ENCODE results near the gene UBE2J2.
"Not testable (repeated sequence)": the region's sequence is repeated elsewhere in the genome, so short reads cannot be mapped to it uniquely, and the experiment has no call there.

Gene UBE2J2

DNA sequence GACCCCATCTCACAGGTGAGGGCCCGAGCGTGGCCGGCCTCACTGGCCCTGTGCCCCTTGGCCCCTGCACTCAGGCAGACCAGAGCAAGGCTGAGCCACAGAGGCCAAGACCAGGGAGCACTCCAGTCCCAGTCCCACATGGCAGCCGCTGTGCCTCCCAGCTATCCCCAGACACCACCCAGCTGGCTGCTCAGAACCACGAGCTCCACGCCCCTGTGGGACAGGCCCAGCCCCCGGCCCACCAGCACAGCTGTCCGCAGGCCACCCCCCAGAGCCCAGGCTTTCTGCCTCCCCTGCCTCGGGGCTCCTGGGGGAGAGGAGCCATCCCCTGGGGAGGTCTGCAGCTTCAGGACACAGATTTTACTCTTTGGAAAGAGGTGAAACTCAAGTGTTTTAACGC lies 18.0 kb downstream of the UBE2J2 start:
- no peak for DNase-seq (ENCODE audit: low spot score)

- DNase-seq (ENCODE audit: low spot score), result no peak
Observed at GRCh38 chr1:1255078-1255477, 18.6 kb downstream of the UBE2J2 start.

GRCh38 chr1:1254667-1254998 lies 19.0 kb downstream of the UBE2J2 start:
- DNase-seq (ENCODE audit: low spot score), result no peak

GRCh38 chr1:1253972-1254666 lies 19.5 kb downstream of the UBE2J2 start:
- no peak for DNase-seq (ENCODE audit: low spot score)

DNA sequence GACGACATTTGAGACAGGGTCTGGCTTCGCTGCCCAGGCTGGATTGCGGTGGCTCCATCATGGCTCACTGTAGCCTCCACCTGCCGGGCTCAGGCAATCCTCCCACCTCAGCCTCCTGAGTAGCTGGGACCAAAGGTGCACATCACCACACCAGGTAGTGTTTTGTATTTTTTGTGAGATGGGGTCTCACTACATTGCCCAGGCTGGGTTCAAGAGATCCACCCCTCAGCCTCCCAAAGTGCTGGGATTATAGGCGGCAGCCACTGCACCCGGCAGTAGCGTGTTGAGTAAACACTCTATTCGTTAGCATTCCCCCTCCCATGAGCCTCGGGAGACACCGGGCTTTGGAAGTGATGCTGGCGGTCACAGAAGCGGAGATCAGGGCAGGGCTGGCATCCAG lies 20.3 kb downstream of the UBE2J2 start:
- DNase-seq (ENCODE audit: low spot score), result no peak

DNA sequence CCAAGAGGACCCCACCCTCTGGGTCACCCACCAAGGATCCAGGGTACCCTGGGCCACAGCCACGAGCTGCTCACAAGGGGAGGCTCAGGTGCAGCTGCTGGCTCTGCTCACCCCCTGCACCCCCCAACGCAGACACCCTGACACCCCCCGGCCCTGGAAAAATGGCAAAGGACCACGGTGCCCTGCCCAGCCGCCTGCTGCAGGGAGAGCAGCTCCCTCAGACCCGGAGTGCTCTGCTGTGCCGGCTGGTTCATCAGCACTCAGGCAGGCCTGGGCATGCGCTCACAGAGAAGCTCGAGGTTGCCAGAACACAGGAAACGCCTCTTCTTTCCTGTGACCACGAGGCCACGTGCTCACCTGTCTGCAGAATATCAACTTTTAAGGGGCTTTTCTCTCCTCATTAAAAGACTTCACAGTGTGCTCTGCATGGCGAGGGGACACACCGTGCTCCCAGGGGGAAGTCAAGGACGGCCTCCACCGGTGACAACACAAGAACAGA lies 22.8 kb downstream of the UBE2J2 start:
- DNase-seq (ENCODE audit: low spot score), result no peak

GRCh38 chr1:1248009-1248913 lies 25.4 kb downstream of the UBE2J2 start:
- DNase-seq (ENCODE audit: low spot score), result not testable (repeated sequence)

DNA sequence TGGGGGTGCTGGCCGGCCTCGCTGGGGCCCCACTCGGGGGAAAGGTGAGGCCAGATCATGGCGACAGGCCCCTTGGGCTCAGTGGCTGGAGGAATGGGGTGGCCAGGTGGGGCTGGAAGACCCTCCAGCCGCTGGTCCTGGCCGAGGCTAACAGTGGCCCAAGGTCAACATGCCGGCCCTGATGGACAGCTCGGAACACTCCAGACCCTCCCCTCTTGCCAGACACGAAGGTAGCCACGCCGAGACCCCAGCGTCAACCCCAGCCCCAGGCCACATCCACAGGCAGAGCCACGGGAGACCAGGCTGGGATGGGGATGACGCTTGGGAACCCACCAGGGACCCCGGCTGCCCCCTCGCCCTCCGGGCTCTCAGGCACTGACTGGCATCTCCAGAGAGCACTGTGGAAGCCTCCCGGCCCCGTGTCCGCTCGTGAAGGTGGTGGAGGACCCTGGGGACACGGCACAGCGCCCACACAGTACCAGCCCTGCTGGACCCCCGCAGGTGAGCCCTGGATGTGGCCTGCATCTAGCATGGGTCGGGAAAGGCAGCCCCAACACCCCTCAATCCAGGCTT lies 26.2 kb downstream of the UBE2J2 start:
- no peak for DNase-seq (ENCODE audit: low spot score)

DNA sequence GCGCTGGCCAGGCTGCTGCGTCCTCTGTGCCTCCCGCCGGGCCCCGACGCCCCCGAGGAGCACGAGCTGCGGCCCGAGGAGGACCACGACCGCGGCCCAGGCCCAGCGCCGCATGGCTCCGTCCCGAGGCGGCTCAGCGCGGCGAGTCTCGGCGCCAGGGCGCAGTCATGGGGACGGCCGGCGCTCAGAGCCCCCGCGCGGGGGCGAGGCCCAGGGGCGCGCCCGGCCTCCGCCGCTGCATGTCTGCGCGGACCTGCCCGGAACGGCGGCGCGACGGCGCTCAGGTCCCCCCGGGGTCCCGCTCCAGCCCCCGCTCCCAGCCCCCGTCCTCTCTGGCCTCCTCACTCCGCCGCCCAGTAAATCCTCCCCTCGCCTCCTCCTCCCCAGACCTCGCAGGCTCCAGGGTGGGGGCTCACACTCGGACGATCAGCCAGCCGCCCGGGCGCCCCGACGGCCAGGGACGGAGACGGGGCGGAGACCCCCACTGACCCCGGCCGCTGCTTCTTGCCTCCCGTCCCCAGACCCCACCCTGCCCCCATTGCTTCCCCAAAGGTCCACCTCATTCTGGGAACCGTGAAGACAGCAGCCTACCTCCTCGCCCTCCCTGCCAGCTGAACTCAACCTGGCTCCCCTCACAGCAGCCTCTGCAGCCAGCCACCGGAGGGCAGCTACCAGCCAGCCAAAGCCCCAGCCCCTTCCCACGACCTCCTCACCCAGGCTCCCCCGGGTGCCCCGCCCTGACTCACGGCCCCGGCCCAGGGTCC lies 26.9 kb downstream of the UBE2J2 start, which contains the start of gene C1QTNF12:
C1QTNF12 (minus strand) TSS at position 146 of the 764 bp plus-strand sequence; CDS start at position 114, 32 bp downstream.
- no peak for DNase-seq (ENCODE audit: low spot score)

DNA sequence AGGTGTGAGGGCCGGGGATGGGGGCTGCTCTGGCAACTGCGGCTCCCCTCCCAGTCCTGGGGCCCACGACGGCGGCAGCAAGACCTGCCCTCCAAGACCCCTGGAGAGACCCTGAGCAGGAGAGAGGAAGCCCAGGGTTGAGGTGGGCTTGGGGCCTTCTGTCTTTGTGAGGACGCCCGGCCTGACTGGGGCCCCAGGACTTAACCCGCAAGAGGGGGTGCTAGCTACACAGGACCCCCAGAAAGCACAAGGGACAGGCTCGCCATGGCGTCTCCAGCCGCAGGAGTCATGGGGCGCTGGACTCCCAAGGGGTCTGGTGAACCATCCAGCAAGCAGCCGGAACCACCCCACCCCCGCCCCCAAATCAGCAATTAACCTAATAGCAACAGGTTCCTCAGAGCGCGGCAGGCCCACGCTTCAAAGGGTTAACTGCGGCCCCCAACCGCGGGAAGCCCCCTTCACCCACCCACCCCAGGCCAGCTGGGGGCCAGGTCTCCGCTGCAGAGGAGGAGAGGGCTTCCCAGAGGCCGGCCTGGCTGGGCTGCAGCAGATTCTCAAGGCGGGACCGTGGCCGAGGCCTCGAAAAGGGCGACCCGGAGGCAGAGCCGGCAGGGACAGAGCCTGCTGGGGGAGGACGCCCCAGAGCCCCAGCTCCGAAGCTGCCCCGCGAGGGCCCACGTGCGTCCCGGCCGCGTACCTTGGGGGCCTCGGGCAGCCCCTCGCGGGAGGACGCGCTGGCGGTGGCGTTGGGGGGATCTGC lies 27.7 kb downstream of the UBE2J2 start:
- no peak for DNase-seq (ENCODE audit: low spot score)

- no peak for DNase-seq (ENCODE audit: low spot score)
Observed at GRCh38 chr1:1245178-1245816, 28.4 kb downstream of the UBE2J2 start.

DNA sequence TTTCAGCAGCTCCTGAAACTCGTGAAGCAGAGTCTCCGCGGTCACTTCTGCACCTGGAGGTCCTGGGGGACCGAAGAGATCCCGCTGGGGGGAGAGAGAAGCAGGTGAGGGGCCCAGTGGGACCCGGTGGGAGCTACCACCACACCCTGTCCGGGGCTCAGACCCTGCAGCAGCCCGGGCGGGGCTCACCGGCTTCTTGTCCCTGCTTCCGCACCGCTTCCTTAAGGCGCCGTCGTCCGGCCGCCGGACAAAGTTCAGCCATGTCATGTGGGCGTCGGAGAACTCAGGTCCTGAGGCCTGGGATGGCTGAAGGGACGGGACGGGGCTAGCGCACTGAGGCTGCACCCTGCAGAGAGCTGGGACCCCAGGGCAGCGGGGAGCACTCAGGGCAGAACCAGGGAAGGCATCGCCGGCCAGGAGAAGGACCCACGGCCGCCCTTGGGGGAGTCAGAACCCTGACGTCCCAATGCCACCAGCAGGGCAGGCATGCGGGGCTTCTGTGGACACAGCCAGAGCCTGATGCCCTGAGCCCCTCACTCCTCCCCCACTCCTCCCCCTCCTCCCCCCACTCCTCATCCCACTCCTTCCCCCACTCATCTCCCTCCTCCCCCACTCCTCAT lies 29.4 kb downstream of the UBE2J2 start:
- no peak for DNase-seq (ENCODE audit: low spot score)

- no peak for DNase-seq (ENCODE audit: low spot score)
Observed at GRCh38 chr1:1243807-1244191, 29.9 kb downstream of the UBE2J2 start.

DNA sequence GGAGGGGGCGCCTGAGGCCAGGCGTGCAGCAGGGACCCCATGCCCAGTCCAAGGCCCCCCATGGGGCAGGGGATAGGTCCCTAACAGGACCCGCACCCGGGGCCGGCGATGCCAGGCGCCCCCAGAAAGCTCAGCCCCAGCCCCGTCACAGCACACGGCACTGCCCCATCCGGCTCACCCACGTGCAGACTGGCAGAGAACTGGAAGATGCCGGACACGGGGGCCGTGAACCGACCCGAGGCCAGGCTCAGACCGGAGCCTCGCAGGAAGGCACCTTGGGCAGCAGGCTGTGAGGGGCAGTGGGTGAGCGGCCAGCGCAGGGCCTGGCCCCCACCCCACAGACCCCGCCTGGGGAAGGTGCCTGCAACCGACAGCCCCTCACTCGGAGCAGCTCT lies 30.4 kb downstream of the UBE2J2 start:
- DNase-seq (ENCODE audit: low spot score), result no peak

DNA sequence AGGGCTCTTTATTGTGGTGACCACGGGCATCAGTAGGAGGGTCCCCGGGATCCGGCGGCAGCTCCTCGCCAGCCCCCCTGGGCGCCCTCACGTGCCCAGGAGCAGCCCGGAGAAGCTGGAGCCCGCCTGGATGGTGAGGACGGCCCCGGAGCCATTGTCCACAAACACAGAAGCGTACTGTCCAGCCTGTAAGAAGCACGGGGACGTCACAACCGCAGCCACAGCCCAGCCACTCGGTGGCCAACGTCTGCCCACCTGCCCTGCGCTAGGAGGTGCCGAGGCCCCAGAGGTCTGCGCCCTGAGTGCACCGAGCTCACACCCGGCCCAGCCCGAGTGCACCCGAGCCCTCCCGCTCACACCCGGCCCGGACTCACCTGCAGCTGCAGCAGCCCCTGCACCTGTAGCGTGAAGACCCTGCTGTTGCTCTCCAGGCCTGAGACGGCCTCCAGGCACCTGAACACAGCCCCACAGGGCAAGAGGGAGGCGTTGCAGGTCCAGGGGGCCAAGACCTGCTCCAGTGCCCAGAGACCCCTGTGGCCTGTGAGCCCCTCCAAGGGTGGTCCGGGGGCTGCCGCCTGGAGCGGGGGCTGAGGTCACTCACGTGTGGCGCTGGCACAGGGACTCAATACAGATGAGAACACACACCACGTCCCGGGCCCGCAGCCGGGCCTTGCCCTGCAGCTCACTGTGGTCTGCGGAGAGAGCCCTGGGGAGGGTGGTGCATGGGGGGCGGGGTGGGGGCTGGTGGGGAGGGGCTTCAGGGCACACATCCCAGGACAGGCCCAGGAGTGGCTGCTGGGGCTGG lies 31.0 kb downstream of the UBE2J2 start:
- DNase-seq (ENCODE audit: low spot score), result no peak

DNA sequence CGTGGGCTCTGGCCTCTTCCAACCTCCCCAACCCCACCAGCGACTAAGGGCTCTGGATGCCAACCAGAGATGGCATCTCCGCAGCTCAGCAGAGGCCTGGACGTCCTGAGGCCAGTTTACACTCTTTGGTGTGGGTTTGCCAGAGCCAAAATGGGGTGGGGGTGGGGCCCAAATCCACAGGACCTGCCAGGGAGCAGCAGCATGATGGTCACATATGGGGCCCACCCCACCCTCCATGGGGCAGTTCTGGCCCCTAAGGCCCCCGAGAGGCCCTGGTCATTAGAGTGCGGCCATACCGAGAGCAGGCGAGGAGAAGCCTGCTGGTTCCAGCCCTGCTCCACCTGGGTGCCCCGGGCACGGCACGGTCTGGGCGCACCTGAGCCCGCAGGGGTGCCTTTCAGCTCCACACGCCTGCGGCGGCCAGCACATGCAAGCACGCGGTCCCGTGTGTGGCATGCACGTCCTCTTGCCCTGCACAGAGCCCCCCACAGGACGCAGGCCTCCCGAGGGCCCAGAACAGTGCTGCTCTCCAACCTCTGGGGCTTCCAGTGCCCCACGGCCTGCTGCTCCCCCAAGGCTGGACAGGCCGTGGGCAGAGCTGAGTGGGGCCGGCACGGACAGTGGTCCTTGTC lies 31.9 kb downstream of the UBE2J2 start:
- no peak for DNase-seq (ENCODE audit: low spot score)

GRCh38 chr1:1240822-1241587 lies 32.6 kb downstream of the UBE2J2 start:
- DNase-seq (ENCODE audit: low spot score), result no peak

DNA sequence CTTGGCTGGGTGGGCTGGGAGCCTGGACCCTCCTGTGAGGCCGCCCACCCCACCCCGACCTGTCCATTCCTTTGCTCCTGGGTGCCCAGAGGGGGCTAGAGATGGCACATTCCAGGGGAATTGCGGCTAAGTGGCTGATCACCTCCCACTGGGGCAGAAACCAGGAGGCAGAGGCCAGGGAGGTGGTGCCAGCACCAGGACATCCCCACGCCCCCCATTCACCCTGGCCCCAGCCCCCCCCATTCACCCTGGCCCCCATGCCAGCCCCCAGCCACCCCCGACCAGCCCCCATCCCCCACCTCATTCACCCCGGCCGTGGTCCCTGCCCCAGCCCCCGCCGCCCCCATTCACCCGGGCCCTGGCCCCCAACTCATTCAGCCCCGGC lies 33.3 kb downstream of the UBE2J2 start:
- DNase-seq (ENCODE audit: low spot score), result no peak
